Nephron (organoid): Measurements from ENCODE around the gene NRP1.

Experiments
- H3K27ac Mint-ChIP-seq, 3 experiments: 2 replicates each; pipeline ENCODE4 v1.8.0; 2020; ENCODE audit warnings: mixed read lengths in 3 of 3, mild to moderate bottlenecking in 2 of 3, moderate library complexity in 1 of 3
- H3K27me3 Mint-ChIP-seq: 2 replicates; pipeline ENCODE4 v1.8.0; 2021; ENCODE audit warnings: low read depth, mild to moderate bottlenecking, moderate library complexity, mixed read lengths
- H3K36me3 Mint-ChIP-seq: 2 replicates; pipeline ENCODE4 v1.8.0; 2020; ENCODE audit warnings: low read depth, mixed read lengths
- H3K4me1 Mint-ChIP-seq: 2 replicates; pipeline ENCODE4 v1.8.0; 2020; ENCODE audit warnings: mixed read lengths
- H3K4me3 Mint-ChIP-seq, 3 experiments: 2 replicates each; pipeline ENCODE4 v1.8.0; 2020; ENCODE audit warnings: mild to moderate bottlenecking in 3 of 3, mixed read lengths in 3 of 3, moderate library complexity in 2 of 3
- H3K9me3 Mint-ChIP-seq: 2 replicates; pipeline ENCODE4 v1.8.0; 2020; ENCODE audit warnings: mixed read lengths
- CTCF ChIP-seq, 3 experiments: fragments of 200-600 bp; sonication (generic); IDR thresholded peaks; one replicate each; pipeline ENCODE4 v1.5.0; 2021; ENCODE audit warnings: antibody characterized with exemption in 3 of 3; ENCODE audit not compliant: unreplicated experiment in 3 of 3

The NRP1 gene

GRCh38 chr10:33270971-33271370 lies 63.5 kb downstream of the NRP1 start:
- Mint-ChIP-seq H3K27ac (peak overlapping the region; percentile 2 to 84 (median 2)), H3K36me3 (peaks cover 48% of the 10 kb centered on the region), H3K9me3 (no peaks in the 10 kb centered on the region), H3K27me3 (no peaks in the 10 kb centered on the region), H3K4me1 (peaks cover 39% of the 10 kb centered on the region), H3K4me3 (no peak overlapping the region)
- TF ChIP-seq CTCF (IDR thresholded peaks at IDR 0.05; ENCODE audit: unreplicated experiment in 3 of 3): no peak

GRCh38 chr10:33267708-33268107 lies 66.8 kb downstream of the NRP1 start:
- no peaks in the 10 kb centered on the region for H3K9me3 Mint-ChIP-seq
- no peak overlapping the region for H3K4me3 Mint-ChIP-seq
- TF ChIP-seq CTCF (IDR thresholded peaks at IDR 0.05; ENCODE audit: unreplicated experiment in 3 of 3): no peak
- no peaks in the 10 kb centered on the region for H3K27me3 Mint-ChIP-seq
- H3K27ac Mint-ChIP-seq: peak overlapping the region in 1 of 3 experiments; percentile 37
- peaks cover 60% of the 10 kb centered on the region for H3K36me3 Mint-ChIP-seq
- H3K4me1 Mint-ChIP-seq: peaks cover 20% of the 10 kb centered on the region

- H3K4me1 Mint-ChIP-seq: peaks cover 4% of the 10 kb centered on the region
- H3K27me3 Mint-ChIP-seq: no peaks in the 10 kb centered on the region
- TF ChIP-seq CTCF (IDR thresholded peaks at IDR 0.05; ENCODE audit: unreplicated experiment in 3 of 3): no peak
- H3K36me3 Mint-ChIP-seq: peaks cover 71% of the 10 kb centered on the region
- peak overlapping the region in 1 of 3 experiments; percentile 62 for H3K27ac Mint-ChIP-seq
- no peaks in the 10 kb centered on the region for H3K9me3 Mint-ChIP-seq
- no peak overlapping the region for H3K4me3 Mint-ChIP-seq
Measured at GRCh38 chr10:33265621-33266020, 68.8 kb downstream of the NRP1 start.

- Mint-ChIP-seq H3K36me3 (peaks cover 77% of the 10 kb centered on the region), H3K27ac (peak overlapping the region in 1 of 3 experiments; percentile 68), H3K4me1 (peaks cover 8% of the 10 kb centered on the region), H3K4me3 (no peak overlapping the region), H3K9me3 (no peaks in the 10 kb centered on the region), H3K27me3 (no peaks in the 10 kb centered on the region)
- no peak for TF ChIP-seq CTCF (IDR thresholded peaks at IDR 0.05; ENCODE audit: unreplicated experiment in 3 of 3)
Measured at GRCh38 chr10:33263453-33263852, 71.0 kb downstream of the NRP1 start.

- H3K36me3 Mint-ChIP-seq: peaks cover 76% of the 10 kb centered on the region
- H3K27me3 Mint-ChIP-seq: no peaks in the 10 kb centered on the region
- H3K4me1 Mint-ChIP-seq: peaks cover 8% of the 10 kb centered on the region
- no peak overlapping the region for H3K4me3 Mint-ChIP-seq
- no peaks in the 10 kb centered on the region for H3K9me3 Mint-ChIP-seq
- no peak overlapping the region for H3K27ac Mint-ChIP-seq
- TF ChIP-seq CTCF (IDR thresholded peaks at IDR 0.05; ENCODE audit: unreplicated experiment in 3 of 3): no peak
Measured at GRCh38 chr10:33262871-33263270, 71.6 kb downstream of the NRP1 start.

GRCh38 chr10:33260403-33261149 lies 73.9 kb downstream of the NRP1 start:
- TF ChIP-seq CTCF (IDR thresholded peaks at IDR 0.05; ENCODE audit: unreplicated experiment in 3 of 3): no peak
- H3K36me3 Mint-ChIP-seq: peaks cover 79% of the 10 kb centered on the region
- H3K4me1 Mint-ChIP-seq: peaks cover 8% of the 10 kb centered on the region
- no peak overlapping the region for H3K27ac Mint-ChIP-seq
- H3K27me3 Mint-ChIP-seq: no peaks in the 10 kb centered on the region
- no peak overlapping the region for H3K4me3 Mint-ChIP-seq
- H3K9me3 Mint-ChIP-seq: no peaks in the 10 kb centered on the region
